ENCODE results near the gene CAPZB. TPM values are rescaled to one million over a fixed set of nuclear protein-coding genes. Genes with fewer than 3 reads are reported as not detected.
A peak's percentile ranks its signal among the peaks of the same experiment; 100 is the strongest.

Gene CAPZB
- total RNA-seq, 3 donors from 2014 or later (not counting 1 experiment from before 2014, with no cell fraction given) = 369 to 393 (median 375) TPM

- no peaks in the 10 kb centered on the region for H3K36me3 Mint-ChIP-seq
- intact Hi-C loops (cut with micrococcal nuclease) = no loop called here
- no peak overlapping the region for H3K27ac ChIP-seq (ENCODE audit: low read length)
- H3K27me3 ChIP-seq (ENCODE audit: control insufficient read depth, insufficient read depth, low read length) = no peaks in the 10 kb centered on the region
- no peaks in the 10 kb centered on the region for H3K4me1 ChIP-seq (ENCODE audit: control insufficient read depth, insufficient read depth, low read length)
- H3K4me3 Mint-ChIP-seq = no peak overlapping the region
- H3K4me1 Mint-ChIP-seq = peaks cover 26 to 39% of the 10 kb centered on the region in 2 donors
- H3K36me3 ChIP-seq (ENCODE audit: control insufficient read depth, insufficient read depth, low read length) = peaks cover 17% of the 10 kb centered on the region
- DNase-seq (no peak), ATAC-seq (no peak)
- 67% methylated on average over 12 of the region's 13 CpGs for WGBS (ENCODE audit: insufficient coverage)
- H3K9me3 ChIP-seq (ENCODE audit: control insufficient read depth, insufficient read depth, low read length) = no peaks in the 10 kb centered on the region
- no peak for TF ChIP-seq CTCF (IDR thresholded peaks at IDR 0.05)
- H3K27ac Mint-ChIP-seq = peak overlapping the region; percentile 60 to 79
- no peaks in the 10 kb centered on the region for H3K27me3 Mint-ChIP-seq (ENCODE audit: low read depth in 2 of 2)
- H3K9me3 Mint-ChIP-seq = no peaks in the 10 kb centered on the region
- H3K4me3 ChIP-seq (ENCODE audit: low read length) = no peak overlapping the region
Observed at GRCh38 chr1:19370453-19371170, 114.7 kb downstream of the CAPZB start.

GRCh38 chr1:19369396-19370090, 115.8 kb downstream of the CAPZB start:
- intact Hi-C loops (cut with micrococcal nuclease) = no loop called here
- 90% methylated on average over 16 of the region's 16 CpGs for WGBS (ENCODE audit: insufficient coverage)
- Histone ChIP-seq H3K9me3 (ENCODE audit: control insufficient read depth, insufficient read depth, low read length) (no peaks in the 10 kb centered on the region), H3K27ac (ENCODE audit: low read length) (no peak overlapping the region), H3K27me3 (ENCODE audit: control insufficient read depth, insufficient read depth, low read length) (no peaks in the 10 kb centered on the region), H3K4me1 (ENCODE audit: control insufficient read depth, insufficient read depth, low read length) (no peaks in the 10 kb centered on the region), H3K4me3 (ENCODE audit: low read length) (no peak overlapping the region), H3K36me3 (ENCODE audit: control insufficient read depth, insufficient read depth, low read length) (peaks cover 9% of the 10 kb centered on the region)
- no peak for TF ChIP-seq CTCF (IDR thresholded peaks at IDR 0.05)
- peak overlapping the region in 1 of 2 donors; percentile 79 for H3K27ac Mint-ChIP-seq
- H3K27me3 Mint-ChIP-seq (ENCODE audit: low read depth in 2 of 2) = no peaks in the 10 kb centered on the region
- H3K36me3 Mint-ChIP-seq = no peaks in the 10 kb centered on the region
- H3K4me3 Mint-ChIP-seq = no peak overlapping the region
- DNase-seq = no peak
- ATAC-seq = peak in 1 of 3 donors; percentile 25
- H3K4me1 Mint-ChIP-seq = peaks cover 33 to 42% of the 10 kb centered on the region in 2 donors
- no peaks in the 10 kb centered on the region for H3K9me3 Mint-ChIP-seq

- TF ChIP-seq CTCF (IDR thresholded peaks at IDR 0.05) = no peak
- no peaks in the 10 kb centered on the region for H3K4me1 ChIP-seq (ENCODE audit: control insufficient read depth, insufficient read depth, low read length)
- no peaks in the 10 kb centered on the region for H3K9me3 ChIP-seq (ENCODE audit: control insufficient read depth, insufficient read depth, low read length)
- Mint-ChIP-seq H3K4me1 (peaks cover 37 to 43% of the 10 kb centered on the region in 2 donors), H3K36me3 (no peaks in the 10 kb centered on the region), H3K27me3 (ENCODE audit: low read depth in 2 of 2) (no peaks in the 10 kb centered on the region), H3K27ac (peak overlapping the region in 1 of 2 donors; percentile 22), H3K9me3 (no peaks in the 10 kb centered on the region), H3K4me3 (no peak overlapping the region)
- ATAC-seq = no peak
- H3K27me3 ChIP-seq (ENCODE audit: control insufficient read depth, insufficient read depth, low read length) = no peaks in the 10 kb centered on the region
- intact Hi-C loops (cut with micrococcal nuclease) = no loop called here
- no peak overlapping the region for H3K27ac ChIP-seq (ENCODE audit: low read length)
- no peak for DNase-seq
- 81% methylated on average over 5 of the region's 5 CpGs for WGBS (ENCODE audit: insufficient coverage)
- H3K4me3 ChIP-seq (ENCODE audit: low read length) = no peak overlapping the region
- peaks cover 4% of the 10 kb centered on the region for H3K36me3 ChIP-seq (ENCODE audit: control insufficient read depth, insufficient read depth, low read length)
Observed at GRCh38 chr1:19368964-19369363, 116.4 kb downstream of the CAPZB start.
